ENCODE measurements around the gene GRM7. TPM values are rescaled to one million over a fixed set of nuclear protein-coding genes. Genes with fewer than 3 reads are reported as not detected.
A peak's percentile ranks its signal among the peaks of the same experiment; 100 is the strongest.

Gene GRM7
- total RNA-seq, 1 experiment from 2014 or later, result not detected

GRCh38 chr3:7678521-7678920 is 817.6 kb downstream of the GRM7 start (continued):
- no peak for TF ChIP-seq REST (IDR thresholded peaks at IDR 0.05; ENCODE audit: low read depth)
- no peak for TF ChIP-seq ZNF274 (IDR thresholded peaks at IDR 0.05; ENCODE audit: low read depth, low read length)

- H3K27me3 ChIP-seq (ENCODE audit: insufficient read depth, low read length), result no peaks in the 10 kb centered on the region
- BruUV-seq (replicated peaks), result no TSS peak
- H3K9ac ChIP-seq (ENCODE audit: low read length), result no peak overlapping the region
- no peaks in the 10 kb centered on the region for H3K9me2 ChIP-seq (ENCODE audit: insufficient read depth)
- peak; percentile 48; the same call in 1 of the 2 replicates for TF ChIP-seq EGR1 (IDR thresholded peaks at IDR 0.05; ENCODE audit: low read depth)
- TF ChIP-seq FOSL1 (IDR thresholded peaks at IDR 0.05; ENCODE audit: low read depth), result no peak
- peak; percentile 43 for TF ChIP-seq CEBPB (IDR thresholded peaks at IDR 0.05; ENCODE audit: low read depth)
- TF ChIP-seq TCF7L2 (IDR thresholded peaks at IDR 0.05; ENCODE audit: borderline replicate concordance, extremely low read depth, insufficient read depth, insufficient read length), result no peak
- peak; percentile 71; the same call in 1 of the 2 replicates for TF ChIP-seq SRF (IDR thresholded peaks at IDR 0.05; ENCODE audit: low read depth)
- no peak for TF ChIP-seq CTCF (IDR thresholded peaks at IDR 0.05 in 2 of 3, conservative IDR thresholded peaks at IDR 0.05 in 1 of 3; ENCODE audit: borderline replicate concordance in 1 of 3, insufficient read depth in 1 of 3, low read depth in 2 of 3, low read length in 2 of 3)
- H3K4me1 ChIP-seq (ENCODE audit: control insufficient read depth in 1 of 2, insufficient read depth in 2 of 2, low read length in 2 of 2), result peaks cover 10% of the 10 kb centered on the region in 2 experiments; a peak in 3 of 4 replicates
- H3K4me3 ChIP-seq (replicated peaks in 1 of 2; ENCODE audit: low read depth in 1 of 2, low read length in 2 of 2), result no peak overlapping the region
- peak overlapping the region; percentile 11; the same call in 1 of the 2 replicates for H3K4me2 ChIP-seq (ENCODE audit: low read length)
- H3K79me2 ChIP-seq (ENCODE audit: insufficient read depth, low read length), result no peaks in the 10 kb centered on the region
- ChIA-PET RAD21 (ENCODE audit: low non-redundant PET in 1 of 2, low total read pairs in 2 of 2, uncharacterized antibody in 2 of 2, unreplicated experiment in 2 of 2) (no interaction called here), POLR2A (no interaction called here), CTCF (no interaction called here)
- DNase-seq (ENCODE audit: low read depth, low spot score) (peak; percentile 18), ATAC-seq (peak; percentile 47; the same call in 1 of the 2 replicates)
- intact Hi-C loops (cut with micrococcal nuclease), result no loop called here
- H3K9me3 ChIP-seq (ENCODE audit: control insufficient read depth in 1 of 2, insufficient read depth in 1 of 2, low read depth in 1 of 2, low read length in 2 of 2), result no peaks in the 10 kb centered on the region
- peak overlapping the region; percentile 16 for H2AFZ ChIP-seq (ENCODE audit: low read depth, low read length, poor library complexity, severe bottlenecking)
- H4K20me1 ChIP-seq (ENCODE audit: insufficient read depth), result no peaks in the 10 kb centered on the region
- H3K27ac ChIP-seq (ENCODE audit: low read depth, low read length), result no peak overlapping the region
- H3K36me3 ChIP-seq (ENCODE audit: control insufficient read depth in 1 of 2, insufficient read depth in 2 of 2, low read length in 2 of 2), result no peaks in the 10 kb centered on the region
Measured at GRCh38 chr3:7682822-7683229, 821.9 kb downstream of the GRM7 start.
